IPS DF 19.7 (cell line): Measurements from ENCODE around the gene OR52E2.

Experiments
- DNase-seq: peaks from one replicate; pipeline ENCODE4 v3.0.0-alpha.2; 2013; ENCODE audit warnings: low read depth, low spot score

OR52E2 gene

GRCh38 chr11:5013012-5013411, 46.4 kb downstream of the OR52E2 start:
- no peak for DNase-seq

GRCh38 chr11:5011254-5011653, 48.2 kb downstream of the OR52E2 start:
- no peak for DNase-seq
